Neural cell (in vitro differentiated cells): ENCODE data around the gene IL21R. TPM values are rescaled to one million over a fixed set of nuclear protein-coding genes. Genes with fewer than 3 reads are reported as not detected.

ENCODE experiments used
- H2AFZ ChIP-seq: fragments of 200-600, 300-800 bp; sonication (generic), shearing (Covaris generic); 2 replicates; pipeline ENCODE4 v1.6.0; 2014; ENCODE audit warnings: low read depth, mild to moderate bottlenecking, antibody characterized with exemption, low read length, moderate library complexity
- H3F3A ChIP-seq: fragments of 200-600 bp; shearing (Covaris generic); 2 replicates; pipeline ENCODE4 v1.6.1; 2016; ENCODE audit warnings: mild to moderate bottlenecking, moderate library complexity, mixed read lengths, antibody characterized with exemption, low read length; ENCODE audit not compliant: insufficient read depth, poor library complexity, severe bottlenecking
- H3K27ac ChIP-seq: fragments of 200-600, 300-800 bp; sonication (generic), shearing (Covaris generic); 2 replicates; pipeline ENCODE4 v1.5.1; 2014; ENCODE audit warnings: mild to moderate bottlenecking, low read length, moderate library complexity
- H3K27me3 ChIP-seq: fragments of 300-800, 200-600 bp; sonication (generic), shearing (Covaris generic); 2 replicates; pipeline ENCODE4 v1.6.0; 2014; ENCODE audit warnings: mild to moderate bottlenecking, low read depth, low read length, moderate library complexity; ENCODE audit not compliant: insufficient read depth
- H3K36me3 ChIP-seq: fragments of 300-800, 200-600 bp; sonication (generic), shearing (Covaris generic); 2 replicates; pipeline ENCODE4 v1.5.1; 2014; ENCODE audit warnings: mild to moderate bottlenecking, antibody characterized with exemption, low read length, moderate library complexity; ENCODE audit not compliant: insufficient read depth
- H3K4me2 ChIP-seq: fragments of 300-800, 200-600 bp; sonication (generic), shearing (Covaris generic); 2 replicates; pipeline ENCODE4 v1.6.0; 2014; ENCODE audit warnings: mild to moderate bottlenecking, low read length
- H3K4me3 ChIP-seq: fragments of 300-800, 200-600 bp; sonication (generic), shearing (Covaris generic); 2 replicates; pipeline ENCODE4 v1.5.1; 2014; ENCODE audit warnings: mild to moderate bottlenecking, low read length, moderate library complexity
- H3K79me2 ChIP-seq: fragments of 200-600 bp; shearing (Covaris generic); replicated peaks from 2 replicates; pipeline ENCODE4 v1.6.0; 2014; ENCODE audit warnings: mild to moderate bottlenecking, low read length, moderate library complexity; ENCODE audit not compliant: insufficient read depth
- H3K9ac ChIP-seq: fragments of 300-800, 200-600 bp; sonication (generic), shearing (Covaris generic); 2 replicates; pipeline ENCODE4 v1.6.1; 2016; ENCODE audit warnings: mild to moderate bottlenecking, low read length, mixed read lengths
- H3K9me2 ChIP-seq: fragments of 200-600 bp; shearing (Covaris generic); 2 replicates; pipeline ENCODE4 v1.6.1; 2016; ENCODE audit warnings: mild to moderate bottlenecking, low read length, mixed read lengths; ENCODE audit not compliant: insufficient read depth
- H3K9me3 ChIP-seq: fragments of 200-600, 300-800 bp; sonication (generic), shearing (Covaris generic); 2 replicates; pipeline ENCODE4 v1.6.1; 2016; ENCODE audit warnings: mild to moderate bottlenecking, mixed run types, low read length, moderate library complexity, mixed read lengths
- H4K20me1 ChIP-seq: fragments of 200-600 bp; shearing (Covaris generic); 2 replicates; pipeline ENCODE4 v1.6.1; 2016; ENCODE audit warnings: mild to moderate bottlenecking, mixed run types; ENCODE audit not compliant: insufficient read depth
- CTCF ChIP-seq: fragments of 450-650 bp; IDR thresholded peaks from 2 replicates; pipeline ENCODE4 v1.5.1; 2014; ENCODE audit warnings: antibody characterized with exemption, mild to moderate bottlenecking, moderate library complexity; ENCODE audit not compliant: poor library complexity, severe bottlenecking
- EP300 ChIP-seq: fragments of 450-650 bp; conservative IDR thresholded peaks from 2 replicates; pipeline ENCODE4 v1.6.1; 2014; ENCODE audit warnings: antibody characterized with exemption, mild to moderate bottlenecking, moderate library complexity; ENCODE audit not compliant: poor library complexity, severe bottlenecking
- EZH2 ChIP-seq: fragments of 200-600, 300-800 bp; shearing (Covaris generic), sonication (generic); IDR thresholded peaks from 2 replicates; pipeline ENCODE4 v1.6.1; 2014; ENCODE audit warnings: antibody characterized with exemption, low read length, borderline replicate concordance, mild to moderate bottlenecking; ENCODE audit not compliant: insufficient read depth, poor library complexity, severe bottlenecking
- MXI1 ChIP-seq: fragments of 450-650 bp; conservative IDR thresholded peaks from 2 replicates; pipeline ENCODE4 v1.6.1; 2014; ENCODE audit warnings: antibody characterized with exemption, mild to moderate bottlenecking; ENCODE audit not compliant: poor library complexity, severe bottlenecking
- POLR2AphosphoS5 ChIP-seq: IDR thresholded peaks from 2 replicates; pipeline ENCODE4 v1.6.1; 2012
- RAD21 ChIP-seq: fragments of 450-650 bp; conservative IDR thresholded peaks from 2 replicates; pipeline ENCODE4 v1.6.1; 2014; ENCODE audit warnings: antibody characterized with exemption, mild to moderate bottlenecking, moderate library complexity
- REST ChIP-seq: IDR thresholded peaks from 2 replicates; pipeline ENCODE4 v1.6.1; 2012; ENCODE audit warnings: borderline replicate concordance
- SMC3 ChIP-seq: fragments of 450-650 bp; conservative IDR thresholded peaks from 2 replicates; pipeline ENCODE4 v1.6.1; 2014; ENCODE audit warnings: antibody characterized with exemption, mild to moderate bottlenecking, moderate library complexity; ENCODE audit not compliant: poor library complexity
- TAF1 ChIP-seq: IDR thresholded peaks from 2 replicates; pipeline ENCODE4 v1.6.1; 2012; ENCODE audit warnings: low read depth
- polyA plus RNA-seq: library from polyadenylated mRNA; depleted of rRNA; stranded (reverse); fragments of >200 nt; gene quantifications from 2 replicates; pipeline ENCODE4 v1.2.3, GENCODE V29; 2014

IL21R gene
- polyA plus RNA-seq, 1 donor from 2014 or later, result not detected

GRCh38 chr16:27495191-27495590, 93.2 kb downstream of the IL21R start:
- H3K4me2 ChIP-seq, result no peak overlapping the region
- H3K27me3 ChIP-seq, result no peaks in the 10 kb centered on the region
- no peaks in the 10 kb centered on the region for H3F3A ChIP-seq
- no peak overlapping the region for H3K9ac ChIP-seq
- no peaks in the 10 kb centered on the region for H3K9me2 ChIP-seq
- H3K9me3 ChIP-seq, result no peaks in the 10 kb centered on the region
- no peak for TF ChIP-seq MXI1
- no peak for TF ChIP-seq SMC3
- TF ChIP-seq EP300, result no peak
- no peak for TF ChIP-seq EZH2
- TF ChIP-seq REST, result no peak
- no peak for TF ChIP-seq POLR2AphosphoS5
- TF ChIP-seq RAD21, result no peak
- no peak for TF ChIP-seq CTCF
- TF ChIP-seq TAF1, result no peak
- no peak overlapping the region for H3K4me3 ChIP-seq
- no peak overlapping the region for H2AFZ ChIP-seq
- H4K20me1 ChIP-seq, result no peaks in the 10 kb centered on the region
- H3K27ac ChIP-seq, result no peak overlapping the region
- H3K79me2 ChIP-seq, result no peaks in the 10 kb centered on the region
- H3K36me3 ChIP-seq, result no peaks in the 10 kb centered on the region

- no peak for TF ChIP-seq MXI1
- no peak for TF ChIP-seq CTCF
- TF ChIP-seq RAD21, result no peak
- no peak for TF ChIP-seq SMC3
- no peak for TF ChIP-seq EP300
- no peak for TF ChIP-seq TAF1
- TF ChIP-seq EZH2, result no peak
- TF ChIP-seq REST, result no peak
- no peak for TF ChIP-seq POLR2AphosphoS5
- Histone ChIP-seq H2AFZ (no peak overlapping the region), H3K4me2 (no peak overlapping the region), H3K9ac (no peak overlapping the region), H3K4me3 (no peak overlapping the region), H3K9me2 (no peaks in the 10 kb centered on the region), H3F3A (no peaks in the 10 kb centered on the region), H3K27ac (no peak overlapping the region), H3K36me3 (peaks cover 12% of the 10 kb centered on the region), H4K20me1 (no peaks in the 10 kb centered on the region), H3K9me3 (no peaks in the 10 kb centered on the region), H3K27me3 (no peaks in the 10 kb centered on the region), H3K79me2 (no peaks in the 10 kb centered on the region)
Measured at GRCh38 chr16:27498031-27498825, 96.3 kb downstream of the IL21R start.
